GM19438 (cell line): ENCODE data around the gene IL17REL.

Experiments used
- ATAC-seq: cut with Tn5 transposase; IDR thresholded peaks from one replicate; pipeline ENCODE4 v1.9.1; 2021; ENCODE audit warnings: low read depth; ENCODE audit not compliant: unreplicated experiment

Gene IL17REL

GRCh38 chr22:50012211-50013181 is at the start of gene IL17REL:
TSS of gene IL17REL (minus strand) at chr22:50012765. CDS start at chr22:50012646, 119 bp downstream.
- ATAC-seq: no peak

- ATAC-seq: no peak
Observed at GRCh38 chr22:50061824-50062355, 49.3 kb upstream of the IL17REL start.

GRCh38 chr22:50061141-50061823 is 48.7 kb upstream of the IL17REL start:
- no peak for ATAC-seq

- ATAC-seq: no peak
Observed at GRCh38 chr22:50060441-50061140, 48.0 kb upstream of the IL17REL start.

GRCh38 chr22:50059881-50060262 is 47.3 kb upstream of the IL17REL start:
- ATAC-seq: no peak

GRCh38 chr22:50058906-50059880 is 46.6 kb upstream of the IL17REL start:
- ATAC-seq: no peak

GRCh38 chr22:50058061-50058905 is 45.7 kb upstream of the IL17REL start, which contains the start of gene TTLL8:
TSS of gene TTLL8 (minus strand) at chr22:50058298.
- ATAC-seq: no peak

GRCh38 chr22:50057278-50058060 is 44.9 kb upstream of the IL17REL start:
- no peak for ATAC-seq

- no peak for ATAC-seq
Observed at GRCh38 chr22:50056214-50056972, 43.8 kb upstream of the IL17REL start.

- no peak for ATAC-seq
Observed at GRCh38 chr22:50053861-50054260, 41.3 kb upstream of the IL17REL start.

GRCh38 chr22:50051930-50052329 is 39.4 kb upstream of the IL17REL start:
- no peak for ATAC-seq

GRCh38 chr22:50049299-50050195 is 37.0 kb upstream of the IL17REL start:
- ATAC-seq: no peak

GRCh38 chr22:50048836-50049235 is 36.3 kb upstream of the IL17REL start:
- ATAC-seq: no peak

- ATAC-seq: no peak
Observed at GRCh38 chr22:50048061-50048765, 35.6 kb upstream of the IL17REL start.

- no peak for ATAC-seq
Observed at GRCh38 chr22:50047346-50047745, 34.8 kb upstream of the IL17REL start.
